NT2/D1 (cell line): ENCODE measurements around the gene PPDPF.

Source experiments
- DNase-seq: peaks from one replicate; pipeline ENCODE4 v3.0.0-alpha.2; 2011; ENCODE audit warnings: low read depth, low spot score
- H3K27me3 ChIP-seq: 2 replicates; pipeline ENCODE4 v1.6.0; 2011; ENCODE audit warnings: mild to moderate bottlenecking; ENCODE audit not compliant: insufficient read length, insufficient read depth
- H3K36me3 ChIP-seq: 2 replicates; pipeline ENCODE4 v1.6.1; 2011; ENCODE audit warnings: mild to moderate bottlenecking, low read length, mixed read lengths; ENCODE audit not compliant: insufficient read depth, insufficient read length
- H3K4me1 ChIP-seq: 2 replicates; pipeline ENCODE4 v1.5.1; 2011; ENCODE audit not compliant: insufficient read depth, insufficient read length
- H3K4me3 ChIP-seq: 2 replicates; pipeline ENCODE4 v1.5.1; 2011; ENCODE audit warnings: low read depth; ENCODE audit not compliant: insufficient read length
- H3K9ac ChIP-seq: 2 replicates; pipeline ENCODE4 v1.6.0; 2011; ENCODE audit warnings: low read depth; ENCODE audit not compliant: insufficient read length
- H3K9me3 ChIP-seq: 2 replicates; pipeline ENCODE4 v1.5.1; 2011; ENCODE audit warnings: mild to moderate bottlenecking, low read length; ENCODE audit not compliant: insufficient read depth
- SUZ12 ChIP-seq: IDR thresholded peaks from 2 replicates; pipeline ENCODE4 v1.6.1; 2011; ENCODE audit not compliant: insufficient read length, insufficient read depth; ENCODE audit errors: extremely low read depth
- YY1 ChIP-seq: IDR thresholded peaks from 2 replicates; pipeline ENCODE4 v1.6.1; 2011; ENCODE audit not compliant: insufficient read length, insufficient read depth
- ZNF274 ChIP-seq: IDR thresholded peaks from 2 replicates; pipeline ENCODE4 v1.6.1; 2011; ENCODE audit warnings: mild to moderate bottlenecking, low read depth, low read length

The PPDPF gene

GRCh38 chr20:63498960-63499337 is 21.6 kb upstream of the PPDPF start, which contains the start of gene EEF1A2:
Gene EEF1A2 (minus strand): TSS chr20:63499083. CDS start chr20:63497763, 1,320 bp downstream.
- Histone ChIP-seq H3K4me1 (peaks cover 41% of the 10 kb centered on the region), H3K9ac (peak within 1 kb of the TSS; percentile 80), H3K9me3 (no peaks in the 10 kb centered on the region), H3K4me3 (peak within 1 kb of the TSS; percentile 72), H3K36me3 (peaks cover 27% of the 10 kb centered on the region), H3K27me3 (peaks cover 19% of the 10 kb centered on the region)
- no peak for DNase-seq
- TF ChIP-seq ZNF274 (no peak), SUZ12 (no peak), YY1 (no peak)

GRCh38 chr20:63499338-63499969 is 21.1 kb upstream of the PPDPF start:
- H3K36me3 ChIP-seq = peaks cover 21% of the 10 kb centered on the region
- peaks cover 19% of the 10 kb centered on the region for H3K27me3 ChIP-seq
- peak overlapping the region; percentile 53 for H3K4me3 ChIP-seq
- H3K9ac ChIP-seq = peak overlapping the region; percentile 80
- TF ChIP-seq YY1 = no peak
- no peak for TF ChIP-seq SUZ12
- no peak for TF ChIP-seq ZNF274
- peaks cover 41% of the 10 kb centered on the region for H3K4me1 ChIP-seq
- no peak for DNase-seq
- no peaks in the 10 kb centered on the region for H3K9me3 ChIP-seq

- Histone ChIP-seq H3K27me3 (peaks cover 19% of the 10 kb centered on the region), H3K9me3 (peaks cover 8% of the 10 kb centered on the region; the same call in 1 of the 2 replicates), H3K36me3 (peaks cover 13% of the 10 kb centered on the region), H3K4me3 (no peak overlapping the region), H3K4me1 (peaks cover 39% of the 10 kb centered on the region), H3K9ac (peak overlapping the region; percentile 26)
- TF ChIP-seq YY1 (no peak), SUZ12 (no peak), ZNF274 (no peak)
- no peak for DNase-seq
Measured at GRCh38 chr20:63500151-63500901, 20.2 kb upstream of the PPDPF start.

GRCh38 chr20:63500902-63501817 is 19.4 kb upstream of the PPDPF start:
- Histone ChIP-seq H3K27me3 (peaks cover 19% of the 10 kb centered on the region), H3K4me3 (no peak overlapping the region)

DNA sequence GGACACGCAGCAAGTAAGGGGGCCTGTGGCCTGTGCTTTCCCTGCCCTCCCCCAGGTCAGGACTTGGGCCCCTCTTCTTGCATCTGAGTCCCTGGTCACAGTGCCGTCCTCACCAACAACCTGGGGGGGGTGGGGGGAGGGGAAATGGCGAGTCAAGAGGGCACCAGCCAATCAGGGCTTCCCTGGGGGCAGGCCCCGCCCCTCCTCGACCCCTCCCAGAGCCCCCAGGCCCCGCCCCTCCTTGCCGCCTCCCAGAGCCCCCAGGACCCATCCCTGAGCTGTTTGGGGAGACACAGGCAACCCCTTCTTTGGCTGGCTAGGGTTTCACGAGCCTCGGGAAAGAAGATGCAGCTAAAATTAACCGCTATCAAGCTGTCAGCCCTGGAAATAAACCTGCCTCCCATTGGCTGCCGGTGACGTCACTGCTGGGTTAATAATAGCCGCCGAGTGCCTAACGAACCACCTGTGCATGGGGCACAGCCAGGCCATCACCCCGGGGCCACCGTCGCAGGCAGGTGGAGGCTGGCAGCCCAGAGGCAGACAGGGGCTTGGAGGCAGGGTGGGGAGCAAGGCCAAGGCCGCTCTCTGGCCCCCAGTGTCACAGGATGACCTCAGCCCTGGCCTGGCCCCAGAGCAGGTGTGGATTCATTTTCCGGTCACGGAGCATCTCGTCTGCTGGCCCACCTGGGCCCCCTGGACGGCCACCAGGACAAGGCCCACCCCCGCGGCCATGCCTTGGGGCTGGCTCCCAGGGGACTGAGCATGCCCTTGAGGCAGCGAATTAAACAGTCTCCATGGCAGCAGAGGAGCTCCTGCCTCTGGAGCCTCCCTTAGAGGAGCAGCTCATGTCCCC is 18.5 kb upstream of the PPDPF start:
- TF ChIP-seq SUZ12 (no peak), ZNF274 (no peak), YY1 (no peak)
- Histone ChIP-seq H3K9me3 (peaks cover 10% of the 10 kb centered on the region; the same call in 1 of the 2 replicates), H3K4me1 (peaks cover 26% of the 10 kb centered on the region), H3K4me3 (no peak overlapping the region), H3K27me3 (peaks cover 17% of the 10 kb centered on the region), H3K9ac (peak overlapping the region; percentile 27), H3K36me3 (peaks cover 4% of the 10 kb centered on the region)
- DNase-seq = no peak

More at GRCh38 chr20:63500902-63501817, 19.4 kb upstream of the PPDPF start:
- Histone ChIP-seq H3K36me3 (peaks cover 6% of the 10 kb centered on the region), H3K9me3 (peaks cover 10% of the 10 kb centered on the region; the same call in 1 of the 2 replicates), H3K4me1 (peaks cover 33% of the 10 kb centered on the region), H3K9ac (peak overlapping the region; percentile 7)
- no peak for TF ChIP-seq SUZ12
- no peak for TF ChIP-seq YY1
- no peak for TF ChIP-seq ZNF274
- no peak for DNase-seq

DNA sequence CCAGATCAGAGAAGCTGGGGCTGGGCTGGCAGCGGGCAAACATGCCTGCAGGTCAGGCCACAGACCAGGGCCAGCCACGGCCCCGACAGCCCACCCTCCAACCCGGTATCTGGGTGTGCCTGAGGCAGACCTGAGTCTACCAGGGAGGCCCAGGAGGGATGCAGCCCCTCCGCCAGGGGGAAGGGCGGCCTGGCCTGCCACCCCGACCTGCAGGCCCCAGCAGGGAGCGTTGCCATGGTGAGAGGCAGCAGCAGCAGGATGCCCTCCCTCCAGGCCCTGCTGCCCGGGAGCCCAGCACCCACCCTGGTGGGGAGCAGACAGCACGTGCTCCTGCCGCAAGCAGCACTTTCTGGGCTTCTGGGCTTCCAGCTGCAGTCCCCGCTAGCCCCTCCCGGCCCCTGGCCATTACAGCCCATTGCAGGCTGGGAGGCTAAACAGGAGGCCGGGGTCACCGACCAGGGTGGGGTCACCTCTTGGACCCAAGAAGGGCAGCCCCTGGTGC is 17.8 kb upstream of the PPDPF start:
- Histone ChIP-seq H3K9ac (peak overlapping the region; percentile 28), H3K27me3 (peaks cover 17% of the 10 kb centered on the region)
- no peak for TF ChIP-seq ZNF274
- TF ChIP-seq YY1 = no peak
- TF ChIP-seq SUZ12 = no peak

More for the DNA sequence above, 17.8 kb upstream of the PPDPF start:
- Histone ChIP-seq H3K4me1 (peaks cover 19% of the 10 kb centered on the region), H3K36me3 (no peaks in the 10 kb centered on the region), H3K4me3 (no peak overlapping the region), H3K9me3 (peaks cover 10% of the 10 kb centered on the region; the same call in 1 of the 2 replicates)
- no peak for DNase-seq
